Activated T-cell treated with anti-CD3 and anti-CD28 coated beads, Interleukin-2, amount 50 U/mL, for 48 hours (primary cell): ENCODE results near the gene FEZF1.
"Not testable (repeated sequence)": the region's sequence is repeated elsewhere in the genome, so short reads cannot be mapped to it uniquely, and the experiment has no call there.

Experiments
- DNase-seq, 2 experiments: peaks; one replicate each; pipeline ENCODE4 v3.0.0-alpha.2; 2020

The FEZF1 gene

GRCh38 chr7:122306320-122307227 lies 2.0 kb upstream of the FEZF1 start:
- no peak for DNase-seq

GRCh38 chr7:122305475-122306319 lies 1.1 kb upstream of the FEZF1 start:
- peak in 1 of 2 experiments; percentile 21 for DNase-seq

GRCh38 chr7:122304996-122305421 lies 459 bp upstream of the FEZF1 start:
- no peak for DNase-seq

GRCh38 chr7:122303531-122304318 lies 825 bp downstream of the FEZF1 start:
- DNase-seq, result no peak

GRCh38 chr7:122302761-122303530 lies 1.6 kb downstream of the FEZF1 start:
- DNase-seq, result no peak

- no peak for DNase-seq
These were observed 2.4 kb downstream of the FEZF1 start for GRCh38 chr7:122301858-122302760.

- no peak for DNase-seq
These were observed 3.4 kb downstream of the FEZF1 start for GRCh38 chr7:122300956-122301833.

- no peak for DNase-seq
These were observed 4.2 kb downstream of the FEZF1 start for GRCh38 chr7:122300211-122300932.

GRCh38 chr7:122299624-122300210 lies 4.8 kb downstream of the FEZF1 start:
- no peak for DNase-seq

- DNase-seq, result no peak
These were observed 5.9 kb downstream of the FEZF1 start for GRCh38 chr7:122298618-122299017.

- no peak for DNase-seq
These were observed 6.4 kb downstream of the FEZF1 start for GRCh38 chr7:122298131-122298530.

- DNase-seq, result no peak
These were observed 13.4 kb downstream of the FEZF1 start for GRCh38 chr7:122291189-122291588.

GRCh38 chr7:122290476-122290875 lies 14.1 kb downstream of the FEZF1 start:
- no peak for DNase-seq

GRCh38 chr7:122289426-122289825 lies 15.1 kb downstream of the FEZF1 start:
- DNase-seq, result no peak

- DNase-seq, result not testable (repeated sequence)
These were observed 19.9 kb downstream of the FEZF1 start for GRCh38 chr7:122284608-122285007.

GRCh38 chr7:122273117-122273516 lies 31.4 kb downstream of the FEZF1 start:
- no peak for DNase-seq

GRCh38 chr7:122269241-122269640 lies 35.3 kb downstream of the FEZF1 start:
- DNase-seq, result no peak

- no peak for DNase-seq
These were observed 36.4 kb downstream of the FEZF1 start for GRCh38 chr7:122268101-122268500.

- DNase-seq, result no peak
These were observed 42.3 kb downstream of the FEZF1 start for GRCh38 chr7:122262246-122262645.
